OCI-LY1 (cell line): ENCODE data around the gene SLC15A1.

Experiments
- H2AFZ ChIP-seq: fragments of 200-600 bp; sonication (generic), shearing (Covaris generic); 2 replicates; pipeline ENCODE4 v1.6.0; 2014; ENCODE audit warnings: antibody characterized with exemption, mild to moderate bottlenecking, low read length
- H3F3A ChIP-seq: fragments of 200-600 bp; sonication (generic), shearing (Covaris generic); 2 replicates; pipeline ENCODE4 v1.6.0; 2014; ENCODE audit warnings: mild to moderate bottlenecking, antibody characterized with exemption, low read length, moderate library complexity; ENCODE audit not compliant: insufficient read depth
- H3K27ac ChIP-seq: fragments of 200-600 bp; sonication (generic); 2 replicates; pipeline ENCODE4 v1.5.1; 2014; ENCODE audit warnings: low read length, mixed run types, mild to moderate bottlenecking, low read depth; ENCODE audit not compliant: poor library complexity, severe bottlenecking
- H3K27me3 ChIP-seq: fragments of 200-600 bp; sonication (generic); 2 replicates; pipeline ENCODE4 v1.6.0; 2014; ENCODE audit warnings: antibody characterized with exemption, mild to moderate bottlenecking, low read length, moderate library complexity; ENCODE audit not compliant: insufficient read depth
- H3K36me3 ChIP-seq: fragments of 200-600 bp; sonication (generic); 2 replicates; pipeline ENCODE4 v1.6.1; 2014; ENCODE audit warnings: mild to moderate bottlenecking, antibody characterized with exemption, low read length, moderate library complexity, mixed read lengths; ENCODE audit not compliant: insufficient read depth
- H3K4me1 ChIP-seq: fragments of 200-600 bp; sonication (generic); 2 replicates; pipeline ENCODE4 v1.5.1; 2014; ENCODE audit warnings: mild to moderate bottlenecking, low read length, moderate library complexity; ENCODE audit not compliant: insufficient read depth, severe bottlenecking
- H3K4me2 ChIP-seq: fragments of 200-600 bp; sonication (generic), shearing (Covaris generic); 2 replicates; pipeline ENCODE4 v1.6.1; 2014; ENCODE audit warnings: low read length
- H3K4me3 ChIP-seq: fragments of 200-600 bp; sonication (generic); 2 replicates; pipeline ENCODE4 v1.5.1; 2014; ENCODE audit warnings: low read length, low read depth, mild to moderate bottlenecking, mixed read lengths; ENCODE audit not compliant: poor library complexity, severe bottlenecking
- H3K79me2 ChIP-seq: fragments of 200-600 bp; shearing (Covaris generic); 2 replicates; pipeline ENCODE4 v1.6.1; 2016; ENCODE audit warnings: mixed run types, low read length, mixed read lengths; ENCODE audit not compliant: insufficient read depth
- H3K9ac ChIP-seq: fragments of 200-600 bp; sonication (generic), shearing (Covaris generic); 2 replicates; pipeline ENCODE4 v1.6.1; 2014; ENCODE audit warnings: mild to moderate bottlenecking, low read length, mixed read lengths
- H3K9me2 ChIP-seq: fragments of 200-600 bp; sonication (generic), shearing (Covaris generic); 2 replicates; pipeline ENCODE4 v1.6.1; 2014; ENCODE audit warnings: low read depth, mild to moderate bottlenecking, low read length, mixed read lengths
- H3K9me3 ChIP-seq: fragments of 200-600 bp; shearing (Covaris generic); 2 replicates; pipeline ENCODE4 v1.6.1; 2014; ENCODE audit warnings: low read length, mixed read lengths
- H4K20me1 ChIP-seq: fragments of 200-600 bp; sonication (generic), shearing (Covaris generic); 2 replicates; pipeline ENCODE4 v1.6.0; 2016; ENCODE audit warnings: mild to moderate bottlenecking, low read length; ENCODE audit not compliant: insufficient read depth
- EZH2 ChIP-seq: fragments of 200-600 bp; sonication (generic), shearing (Covaris generic); IDR thresholded peaks from 2 replicates; pipeline ENCODE4 v1.8.0; 2017; ENCODE audit warnings: borderline replicate concordance, mixed run types, mild to moderate bottlenecking, antibody characterized with exemption, low read length, moderate library complexity, mixed read lengths
- TF ChIP-seq, protein P1 (sequence below): fragments of 200-600 bp; sonication (generic), shearing (Covaris generic); IDR thresholded peaks from 2 replicates; pipeline ENCODE4 v1.5.1; 2017; ENCODE audit warnings: mild to moderate bottlenecking, antibody characterized with exemption, low read length, moderate library complexity, mixed read lengths

SLC15A1 gene

DNA sequence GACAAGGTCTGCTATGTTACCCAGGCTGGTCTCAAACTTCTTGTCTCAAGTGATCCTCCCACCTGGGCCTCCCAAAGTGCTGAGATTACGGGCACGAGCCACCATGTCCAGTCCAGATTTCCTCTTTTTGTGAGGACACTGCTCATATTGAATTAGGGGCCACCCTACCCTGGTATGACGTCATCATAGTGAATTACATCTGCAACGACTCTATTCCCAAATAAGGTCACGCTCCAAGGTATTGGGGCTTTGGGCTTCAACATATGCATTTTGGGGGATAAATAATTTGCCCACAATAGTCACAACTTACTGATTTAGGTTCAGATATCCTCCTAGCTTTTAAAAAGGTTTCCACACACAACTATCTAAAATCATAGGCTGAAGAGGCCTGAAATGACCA, 9.5 kb downstream of the SLC15A1 start:
- Histone ChIP-seq H3K27me3 (no peaks in the 10 kb centered on the region; the same call in 1 of the 2 replicates), H3F3A (no peaks in the 10 kb centered on the region)
- TF ChIP-seq, protein P1, sequence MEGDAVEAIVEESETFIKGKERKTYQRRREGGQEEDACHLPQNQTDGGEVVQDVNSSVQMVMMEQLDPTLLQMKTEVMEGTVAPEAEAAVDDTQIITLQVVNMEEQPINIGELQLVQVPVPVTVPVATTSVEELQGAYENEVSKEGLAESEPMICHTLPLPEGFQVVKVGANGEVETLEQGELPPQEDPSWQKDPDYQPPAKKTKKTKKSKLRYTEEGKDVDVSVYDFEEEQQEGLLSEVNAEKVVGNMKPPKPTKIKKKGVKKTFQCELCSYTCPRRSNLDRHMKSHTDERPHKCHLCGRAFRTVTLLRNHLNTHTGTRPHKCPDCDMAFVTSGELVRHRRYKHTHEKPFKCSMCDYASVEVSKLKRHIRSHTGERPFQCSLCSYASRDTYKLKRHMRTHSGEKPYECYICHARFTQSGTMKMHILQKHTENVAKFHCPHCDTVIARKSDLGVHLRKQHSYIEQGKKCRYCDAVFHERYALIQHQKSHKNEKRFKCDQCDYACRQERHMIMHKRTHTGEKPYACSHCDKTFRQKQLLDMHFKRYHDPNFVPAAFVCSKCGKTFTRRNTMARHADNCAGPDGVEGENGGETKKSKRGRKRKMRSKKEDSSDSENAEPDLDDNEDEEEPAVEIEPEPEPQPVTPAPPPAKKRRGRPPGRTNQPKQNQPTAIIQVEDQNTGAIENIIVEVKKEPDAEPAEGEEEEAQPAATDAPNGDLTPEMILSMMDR: no peak
- TF ChIP-seq EZH2: no peak

DNA sequence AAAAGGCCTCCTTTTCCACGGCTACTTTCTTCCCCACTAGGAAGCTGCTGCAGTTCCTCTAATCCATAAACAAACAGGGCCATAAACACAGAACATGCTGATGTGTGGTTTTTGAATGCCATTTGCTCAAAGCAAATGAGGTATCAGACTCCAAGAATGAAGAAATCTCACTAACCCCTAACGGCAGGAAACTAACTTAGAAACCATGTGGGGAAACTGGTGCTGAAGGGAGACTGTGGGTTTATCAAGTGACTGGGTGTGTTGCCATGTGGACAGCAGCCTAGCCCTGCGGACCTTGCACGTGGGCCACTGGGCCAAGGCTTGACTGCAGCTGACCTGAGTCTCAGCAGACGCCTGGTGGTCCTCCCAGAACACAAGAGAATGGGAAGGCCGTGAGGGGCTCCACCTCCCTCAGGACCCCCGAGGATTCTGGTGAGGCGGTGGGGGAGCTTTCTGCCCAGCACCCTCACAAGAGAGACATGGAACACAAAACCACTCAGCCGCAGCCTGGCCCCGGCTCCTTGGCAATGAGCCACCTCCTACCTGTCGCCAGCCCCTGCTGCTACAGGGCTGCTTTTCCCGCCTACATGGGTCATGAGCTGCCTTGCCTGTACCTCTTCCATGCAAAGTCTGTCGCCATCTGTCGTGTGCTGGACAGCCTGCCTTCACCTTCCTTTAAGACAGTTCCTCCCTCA, 10.6 kb downstream of the SLC15A1 start:
- no peak overlapping the region for H3K27ac ChIP-seq
- no peaks in the 10 kb centered on the region; the same call in 1 of the 2 replicates for H3K27me3 ChIP-seq
- H3K9ac ChIP-seq: no peak overlapping the region
- no peak overlapping the region for H3K4me3 ChIP-seq
- TF ChIP-seq, protein P1: no peak
- TF ChIP-seq EZH2: no peak
- no peaks in the 10 kb centered on the region for H3F3A ChIP-seq
- H2AFZ ChIP-seq: no peak overlapping the region
- no peak overlapping the region for H3K4me2 ChIP-seq
- peaks cover 10% of the 10 kb centered on the region; the same call in 1 of the 2 replicates for H3K9me3 ChIP-seq
- no peaks in the 10 kb centered on the region for H3K9me2 ChIP-seq
- H4K20me1 ChIP-seq: no peaks in the 10 kb centered on the region
- no peaks in the 10 kb centered on the region for H3K4me1 ChIP-seq
- no peaks in the 10 kb centered on the region for H3K79me2 ChIP-seq
- no peaks in the 10 kb centered on the region for H3K36me3 ChIP-seq

More for the DNA sequence above, 9.5 kb downstream of the SLC15A1 start:
- H3K9ac ChIP-seq: no peak overlapping the region
- H3K79me2 ChIP-seq: no peaks in the 10 kb centered on the region
- no peaks in the 10 kb centered on the region for H4K20me1 ChIP-seq
- no peak overlapping the region for H2AFZ ChIP-seq
- H3K9me3 ChIP-seq: peaks cover 8% of the 10 kb centered on the region; the same call in 1 of the 2 replicates
- no peaks in the 10 kb centered on the region for H3K4me1 ChIP-seq
- H3K4me3 ChIP-seq: no peak overlapping the region
- no peak overlapping the region for H3K27ac ChIP-seq
- no peaks in the 10 kb centered on the region for H3K36me3 ChIP-seq
- no peak overlapping the region for H3K4me2 ChIP-seq
- H3K9me2 ChIP-seq: no peaks in the 10 kb centered on the region

DNA sequence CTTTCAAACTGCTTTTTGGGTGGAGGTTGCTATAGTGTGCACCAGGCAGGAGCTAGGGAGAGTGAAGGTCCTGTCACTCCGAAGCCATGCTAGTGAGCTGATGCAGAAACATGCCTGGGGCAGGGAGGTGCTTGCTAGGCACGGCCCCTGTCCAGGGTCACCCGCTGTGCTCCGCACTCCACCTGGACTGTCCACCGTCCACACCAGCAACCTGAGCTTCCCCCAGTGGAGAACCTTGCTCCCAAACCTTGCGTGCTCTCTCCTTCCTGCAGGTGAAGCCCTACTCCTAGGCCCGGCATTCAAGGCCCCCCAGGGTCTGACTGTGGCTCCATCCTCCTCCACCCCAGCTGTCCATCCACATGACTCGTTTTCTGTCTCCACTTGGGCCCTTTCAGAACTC, 12.3 kb downstream of the SLC15A1 start:
- TF ChIP-seq, protein P1: no peak
- TF ChIP-seq EZH2: no peak
- Histone ChIP-seq H3K4me3 (no peak overlapping the region), H3K27me3 (no peaks in the 10 kb centered on the region; the same call in 1 of the 2 replicates)

More for the DNA sequence above, 12.3 kb downstream of the SLC15A1 start:
- no peaks in the 10 kb centered on the region for H3K4me1 ChIP-seq
- no peaks in the 10 kb centered on the region for H3K9me2 ChIP-seq
- no peaks in the 10 kb centered on the region for H3K36me3 ChIP-seq
- H3K27ac ChIP-seq: no peak overlapping the region
- no peak overlapping the region for H2AFZ ChIP-seq
- H4K20me1 ChIP-seq: no peaks in the 10 kb centered on the region
- peaks cover 10% of the 10 kb centered on the region; the same call in 1 of the 2 replicates for H3K9me3 ChIP-seq
- no peak overlapping the region for H3K4me2 ChIP-seq
- H3K79me2 ChIP-seq: no peaks in the 10 kb centered on the region
- H3K9ac ChIP-seq: no peak overlapping the region
- H3F3A ChIP-seq: no peaks in the 10 kb centered on the region
